H1 (cell line): ENCODE results near the gene RRAD. TPM values are rescaled to one million over a fixed set of nuclear protein-coding genes. Genes with fewer than 3 reads are reported as not detected.

Experiments used
- CTCF ChIA-PET: fragments of 300-600 bp; sonication (Branson Sonifier 250); formaldehyde crosslinking; loops from one replicate; lab custom pipeline; 2021; ENCODE audit not compliant: partially characterized antibody; lab: Charles Lee
- POLR2A ChIA-PET: fragments of 300-600 bp; sonication (Branson Sonifier 250); formaldehyde crosslinking; loops from one replicate; lab custom pipeline; 2021; ENCODE audit warnings: inconsistent platforms; ENCODE audit not compliant: partially characterized antibody; lab: Charles Lee
- DNase-seq, 2 experiments: peaks; one replicate each; pipeline versions ENCODE4 v3.0.0 to v3.0.0-alpha.2; 2010 to 2022; ENCODE audit warnings: low spot score in 2 of 2, low read depth in 1 of 2, mixed read lengths in 1 of 2
- FAIRE-seq: peaks from 2 replicates; lab custom pipeline; 2011; peaks lifted over from hg19 to GRCh38; lab: Jason Lieb, UNC
- H2AFZ ChIP-seq: 2 replicates; pipeline ENCODE4 v1.8.1; 2012; ENCODE audit warnings: low read length, inconsistent platforms
- H2AK5ac ChIP-seq: 2 replicates; pipeline ENCODE4 v1.6.1; 2013; ENCODE audit warnings: low read depth, low read length
- H2BK120ac ChIP-seq: replicated peaks from 2 replicates; pipeline ENCODE3; 2013; ENCODE audit warnings: low read depth, low read length, inconsistent platforms
- H2BK12ac ChIP-seq: 2 replicates; pipeline ENCODE4 v1.6.1; 2013; ENCODE audit warnings: low read depth, low read length
- H2BK15ac ChIP-seq: 2 replicates; pipeline ENCODE4 v1.6.1; 2013; ENCODE audit warnings: low read length
- H2BK20ac ChIP-seq: 2 replicates; pipeline ENCODE4 v1.6.1; 2013; ENCODE audit warnings: low read length
- H2BK5ac ChIP-seq: 2 replicates; pipeline ENCODE4 v1.6.1; 2013; ENCODE audit warnings: low read depth, low read length
- H3K14ac ChIP-seq: 2 replicates; pipeline ENCODE4 v1.6.1; 2013; ENCODE audit warnings: inconsistent platforms; ENCODE audit not compliant: insufficient read length
- H3K18ac ChIP-seq: 2 replicates; pipeline ENCODE4 v1.6.1; 2013; ENCODE audit warnings: low read length; ENCODE audit errors: extremely low read depth
- H3K23ac ChIP-seq: 2 replicates; pipeline ENCODE4 v1.6.1; 2013; ENCODE audit warnings: inconsistent platforms; ENCODE audit not compliant: insufficient read length
- H3K23me2 ChIP-seq: 2 replicates; pipeline ENCODE4 v1.6.1; 2013; ENCODE audit warnings: low read depth, low read length
- H3K27ac ChIP-seq: 2 replicates; pipeline ENCODE4 v1.6.1; 2011; ENCODE audit warnings: low read depth, low read length, inconsistent platforms
- H3K27me3 ChIP-seq, 4 experiments: replicated peaks in 1 of 4; 1 replicate in 1 of 4; 2 replicates in 3 of 4; pipeline versions ENCODE4 v1.6.1 to v1.8.1; 2011 to 2013; ENCODE audit warnings: low read length in 3 of 4, mild to moderate bottlenecking in 3 of 4, inconsistent platforms in 2 of 4, mixed read lengths in 2 of 4, moderate library complexity in 1 of 4; ENCODE audit not compliant: control insufficient read depth in 3 of 4, insufficient read depth in 3 of 4; ENCODE audit errors: extremely low read depth in 1 of 4
- H3K36me3 ChIP-seq, 4 experiments: 2 replicates each; pipeline versions ENCODE4 v1.6.1 to v1.8.1; 2011 to 2013; ENCODE audit warnings: mild to moderate bottlenecking in 4 of 4, low read length in 3 of 4, moderate library complexity in 2 of 4, control low read depth in 1 of 4, inconsistent platforms in 1 of 4; ENCODE audit not compliant: insufficient read depth in 4 of 4, control insufficient read depth in 2 of 4
- H3K4ac ChIP-seq: replicated peaks from 2 replicates; pipeline ENCODE3; 2013; ENCODE audit warnings: low read length, low read depth, mixed read lengths, inconsistent platforms; ENCODE audit not compliant: insufficient read length
- H3K4me1 ChIP-seq, 4 experiments: replicated peaks in 1 of 4; 1 replicate in 1 of 4; 2 replicates in 3 of 4; pipeline versions ENCODE4 v1.6.1 to v1.8.1; 2011 to 2013; ENCODE audit warnings: low read length in 3 of 4, inconsistent platforms in 2 of 4, mixed read lengths in 1 of 4; ENCODE audit not compliant: insufficient read depth in 4 of 4, control insufficient read depth in 3 of 4
- H3K4me2 ChIP-seq, 2 experiments: 2 replicates each; pipeline versions ENCODE4 v1.6.1 to v1.8.1; 2011 to 2013; ENCODE audit warnings: low read depth in 2 of 2, low read length in 2 of 2, control low read depth in 1 of 2, inconsistent platforms in 1 of 2, mild to moderate bottlenecking in 1 of 2; ENCODE audit not compliant: insufficient read depth in 1 of 2
- H3K4me3 ChIP-seq, 4 experiments: fragments of 200-600, 300-600 bp in 1 of 4; sonication (generic), shearing (Covaris generic), sonication (Bioruptor Twin) in 1 of 4; 2 replicates each; pipeline versions ENCODE4 v1.5.1 to v1.8.1; 2011 to 2016; ENCODE audit warnings: low read length in 4 of 4, low read depth in 3 of 4, control low read depth in 2 of 4, inconsistent platforms in 2 of 4, mild to moderate bottlenecking in 2 of 4, mixed read lengths in 1 of 4, moderate library complexity in 1 of 4; ENCODE audit not compliant: insufficient read depth in 2 of 4; ENCODE audit errors: extremely low read depth in 1 of 4
- H3K56ac ChIP-seq: replicated peaks from 2 replicates; pipeline ENCODE3; 2013; ENCODE audit warnings: low read depth, mild to moderate bottlenecking, mixed read lengths, low read length, inconsistent platforms; ENCODE audit not compliant: insufficient read length
- H3K79me1 ChIP-seq: 2 replicates; pipeline ENCODE4 v1.6.1; 2013; ENCODE audit warnings: low read depth, low read length, control low read depth
- H3K79me2 ChIP-seq, 2 experiments: 2 replicates each; pipeline versions ENCODE4 v1.6.1 to v1.8.1; 2012 to 2013; ENCODE audit warnings: low read length in 2 of 2, mild to moderate bottlenecking in 2 of 2, inconsistent platforms in 1 of 2; ENCODE audit not compliant: insufficient read depth in 2 of 2, control insufficient read depth in 1 of 2
- H3K9ac ChIP-seq, 4 experiments: replicated peaks in 1 of 4; 1 replicate in 1 of 4; 2 replicates in 3 of 4; pipeline versions ENCODE4 v1.6.1 to v1.8.1; 2011 to 2013; ENCODE audit warnings: low read depth in 3 of 4, low read length in 3 of 4, control low read depth in 2 of 4, mild to moderate bottlenecking in 2 of 4, moderate library complexity in 2 of 4, inconsistent platforms in 1 of 4; ENCODE audit errors: extremely low read depth in 1 of 4
- H3K9me3 ChIP-seq, 2 experiments: 2 replicates each; pipeline versions ENCODE4 v1.6.1 to v1.8.1; 2012 to 2013; ENCODE audit warnings: mild to moderate bottlenecking in 2 of 2, moderate library complexity in 2 of 2, control low read depth in 1 of 2, inconsistent platforms in 1 of 2, low read depth in 1 of 2, low read length in 1 of 2, mixed read lengths in 1 of 2; ENCODE audit not compliant: insufficient read depth in 2 of 2
- H4K20me1 ChIP-seq, 2 experiments: replicated peaks in 1 of 2; 2 replicates each; pipeline versions ENCODE3 to v1.8.1; 2011 to 2013; ENCODE audit warnings: inconsistent platforms in 2 of 2, low read length in 2 of 2, mild to moderate bottlenecking in 1 of 2; ENCODE audit not compliant: insufficient read depth in 2 of 2, control insufficient read depth in 1 of 2
- H4K5ac ChIP-seq: 2 replicates; pipeline ENCODE4 v1.6.1; 2013; ENCODE audit warnings: low read length, low read depth, mixed read lengths, inconsistent platforms; ENCODE audit not compliant: insufficient read length
- H4K8ac ChIP-seq: 2 replicates; pipeline ENCODE4 v1.8.0; 2013; ENCODE audit warnings: mild to moderate bottlenecking, moderate library complexity, low read length, inconsistent platforms; ENCODE audit not compliant: insufficient read depth; ENCODE audit errors: extremely low read depth
- H4K91ac ChIP-seq: replicated peaks from 2 replicates; pipeline ENCODE3; 2013; ENCODE audit warnings: low read length, mixed read lengths, inconsistent platforms; ENCODE audit not compliant: insufficient read length
- CBX5 ChIP-seq: fragments of 300-800, 300-1000 bp; sonication (generic); IDR thresholded peaks from 2 replicates; pipeline ENCODE4 v1.7.1; 2016; ENCODE audit warnings: antibody characterized with exemption, low read length, low read depth
- E2F6 ChIP-seq: IDR thresholded peaks from 2 replicates; pipeline ENCODE4 v1.6.1; 2012; ENCODE audit warnings: inconsistent platforms
- GTF2F1 ChIP-seq: IDR thresholded peaks from 2 replicates; pipeline ENCODE4 v1.6.1; 2012; ENCODE audit warnings: low read depth, low read length, improper control_type of control experiment, borderline replicate concordance
- HDAC2 ChIP-seq, 2 experiments: fragments of 300-600 bp in 1 of 2; sonication (generic) in 1 of 2; IDR thresholded peaks; 2 replicates each; pipeline ENCODE4 v1.6.1; 2011 to 2012; ENCODE audit warnings: low read depth in 2 of 2, low read length in 2 of 2, mild to moderate bottlenecking in 2 of 2, moderate library complexity in 2 of 2, borderline replicate concordance in 1 of 2, inconsistent platforms in 1 of 2
- HDAC6 ChIP-seq: IDR thresholded peaks from one replicate; pipeline ENCODE4 v1.7.1; 2012; ENCODE audit warnings: low read depth, mild to moderate bottlenecking, inconsistent platforms, low read length, moderate library complexity
- JUN ChIP-seq: IDR thresholded peaks from 2 replicates; pipeline ENCODE4 v1.6.1; 2011; ENCODE audit warnings: low read depth, mild to moderate bottlenecking, improper control_type of control experiment, low read length
- MAFK ChIP-seq: IDR thresholded peaks from 2 replicates; pipeline ENCODE4 v1.6.1; 2012; ENCODE audit warnings: low read depth, mild to moderate bottlenecking, improper control_type of control experiment, low read length
- RBBP5 ChIP-seq: IDR thresholded peaks from 2 replicates; pipeline ENCODE4 v1.7.1; 2012; ENCODE audit warnings: low read depth, mild to moderate bottlenecking, inconsistent platforms, low read length, moderate library complexity, borderline replicate concordance
- WGBS, 2 experiments: shearing (Covaris generic) in 1 of 2; methylation state at CpG; one replicate each; pipeline versions ENCODE4 v1.1.6 to v1.1.7; 2013 to 2015; ENCODE audit warnings: low lambda C conversion rate in 2 of 2, mixed read lengths in 2 of 2, inconsistent platforms in 1 of 2, low coverage in 1 of 2, missing lambda C conversion rate in 1 of 2; ENCODE audit not compliant: insufficient replicate concordance in 2 of 2, insufficient coverage in 1 of 2, insufficient read length in 1 of 2; ENCODE audit errors: extremely low coverage in 1 of 2, missing lambda C conversion rate in 1 of 2; 5-methylcytosine and 5-hydroxymethylcytosine counted together
- polyA plus RNA-seq, 7 experiments: library from polyadenylated mRNA; depleted of rRNA in 3 of 7; stranded (reverse) in 5 of 7; unstranded in 2 of 7; fragments of >200 nt in 5 of 7; fragments of 200-250 nt in 2 of 7; gene quantifications; 1 replicate in 5 of 7; 2 replicates in 1 of 7; 4 replicates in 1 of 7; pipeline versions ENCODE4 v1.2.1 to v1.2.3, GENCODE V29; 2011 to 2013; ENCODE audit warnings: missing spikeins in 2 of 7, mixed read lengths in 2 of 7
- total RNA-seq: library from RNA; stranded (reverse); fragmentation: NEBNext Ultra II Directional; extraction: Animal tissue kit (Norgen Biotek cat#: 25700); gene quantifications from 2 replicates; pipeline ENCODE4 v1.2.1, GENCODE V29; 2021

Gene RRAD
- total and polyA plus RNA-seq, 2 of the 8 experiments (the other 6 are each of a cell fraction or from before 2014, with no cell fraction given): 0.17 TPM; not detected in 1

DNA sequence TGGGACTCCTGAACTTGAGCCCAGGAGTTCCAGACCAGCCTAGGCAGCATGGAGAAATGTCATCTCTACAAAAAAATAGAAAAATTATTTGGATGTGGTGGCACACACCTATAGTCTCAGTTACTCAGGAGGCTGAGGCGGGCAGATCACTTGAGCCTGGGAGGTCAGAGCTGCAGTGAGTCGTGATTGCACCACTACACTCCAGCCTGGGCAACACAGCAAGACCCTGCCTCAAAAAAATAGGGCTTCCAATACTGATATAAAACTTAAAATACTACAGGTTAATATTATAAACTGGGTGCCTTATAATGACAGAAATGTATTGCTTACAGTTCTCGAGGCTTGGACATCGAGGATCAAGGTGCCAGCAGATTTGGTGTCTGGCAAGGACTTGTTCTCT lies 20.6 kb upstream of the RRAD start:
- no peak overlapping the region for H2BK120ac ChIP-seq
- no peak overlapping the region for H4K5ac ChIP-seq
- H3K9me3 ChIP-seq: no peaks in the 10 kb centered on the region
- no peak overlapping the region for H3K4me3 ChIP-seq
- no peaks in the 10 kb centered on the region for H3K79me2 ChIP-seq
- no peak overlapping the region for H2BK15ac ChIP-seq
- peaks cover 10 to 34% (median 32%) of the 10 kb centered on the region in 4 experiments for H3K27me3 ChIP-seq
- no peak overlapping the region for H3K56ac ChIP-seq
- H3K27ac ChIP-seq: no peak overlapping the region
- no peak overlapping the region for H3K4me2 ChIP-seq
- FAIRE-seq (no peak), DNase-seq (no peak)
- peaks cover 5 to 18% (median 14%) of the 10 kb centered on the region in 4 experiments; a peak in 7 of 8 replicates for H3K36me3 ChIP-seq
- no peak overlapping the region for H2BK20ac ChIP-seq
- peaks cover 0 to 5% (median 1%) of the 10 kb centered on the region in 4 experiments; a peak in 2 of 7 replicates for H3K4me1 ChIP-seq
- TF ChIP-seq HDAC2 (IDR thresholded peaks at IDR 0.05; ENCODE audit: borderline replicate concordance in 1 of 2, low read depth in 2 of 2, low read length in 2 of 2) (no peak), RBBP5 (no peak), JUN (no peak), MAFK (no peak), CBX5 (no peak), HDAC6 (no peak), E2F6 (no peak), GTF2F1 (no peak)
- H3K18ac ChIP-seq: no peak overlapping the region
- H4K20me1 ChIP-seq: peaks cover 0 to 3% of the 10 kb centered on the region in 2 experiments
- peaks cover 2% of the 10 kb centered on the region; the same call in 1 of the 2 replicates for H3K23me2 ChIP-seq
- no peak overlapping the region for H3K23ac ChIP-seq
- H2BK12ac ChIP-seq: no peak overlapping the region
- H4K91ac ChIP-seq: no peak overlapping the region
- ChIA-PET CTCF (interaction anchor here (0.7 to 4.7 kb wide), 12 partner anchors 10 to 247 kb away, joined by 3 to 18 read pairs (median 3); partner anchors contain the start of genes CDH16 and CES3), POLR2A (interaction anchor here (0.7 kb wide), 1 partner anchor 10 kb away, joined by 3 read pairs; no protein-coding TSS in a partner anchor)
- H4K8ac ChIP-seq: no peak overlapping the region
- no peak overlapping the region for H3K14ac ChIP-seq
- no peak overlapping the region for H2BK5ac ChIP-seq
- H2AK5ac ChIP-seq: no peak overlapping the region
- H3K4ac ChIP-seq: no peak overlapping the region
- WGBS, 2 experiments: 92% methylated on average over 4 of the region's 4 CpGs; no CpG with 5 or more reads in 1 of the 2 experiments
- no peak overlapping the region for H2AFZ ChIP-seq
- no peaks in the 10 kb centered on the region for H3K79me1 ChIP-seq
- H3K9ac ChIP-seq: no peak overlapping the region
